HG03571 (cell line): ENCODE measurements around the gene IGSF8.

Experiments
- ATAC-seq: cut with Tn5 transposase; IDR thresholded peaks from one replicate; pipeline ENCODE4 v1.9.1; 2021; ENCODE audit not compliant: unreplicated experiment

IGSF8 gene

DNA sequence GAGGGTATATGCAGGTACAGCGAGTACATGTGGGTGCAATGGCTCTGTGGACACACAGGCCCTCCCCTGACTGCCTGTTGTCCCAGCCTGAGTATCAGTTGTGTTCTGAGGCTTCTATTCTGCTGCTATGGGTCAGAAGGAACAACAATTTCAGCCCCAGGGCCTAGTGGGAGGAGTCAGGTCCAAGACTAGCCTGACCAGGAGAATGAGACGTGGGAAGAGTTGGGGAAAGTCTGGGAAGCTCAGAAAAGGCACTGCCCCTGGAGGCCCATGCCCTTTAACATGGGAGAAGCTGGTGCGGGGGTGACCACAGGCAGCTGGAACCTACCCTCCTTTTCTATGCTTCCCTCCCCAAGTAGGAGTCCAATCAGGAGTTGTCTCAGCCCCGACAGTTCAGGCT is 7.7 kb downstream of the IGSF8 start:
- ATAC-seq, result no peak

DNA sequence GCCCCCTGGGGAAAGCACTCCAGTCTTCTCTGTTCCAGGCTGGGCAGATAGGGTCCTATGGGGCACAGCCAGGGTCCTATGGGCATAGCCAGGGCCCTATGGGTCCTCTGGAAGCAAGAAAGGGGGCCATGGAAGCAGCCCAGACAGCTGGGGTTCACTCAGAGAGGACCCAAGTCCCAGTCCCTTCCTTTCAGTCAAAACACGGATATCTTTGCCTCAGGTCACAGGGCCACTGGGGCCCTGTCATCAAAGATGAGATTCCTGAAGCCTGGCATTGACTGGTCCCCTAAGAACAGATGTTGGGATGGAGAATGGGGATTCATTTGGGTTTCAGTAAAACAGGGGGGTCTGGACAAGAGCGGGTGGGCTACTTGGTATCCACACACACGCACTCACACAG is 8.5 kb downstream of the IGSF8 start:
- ATAC-seq, result no peak

DNA sequence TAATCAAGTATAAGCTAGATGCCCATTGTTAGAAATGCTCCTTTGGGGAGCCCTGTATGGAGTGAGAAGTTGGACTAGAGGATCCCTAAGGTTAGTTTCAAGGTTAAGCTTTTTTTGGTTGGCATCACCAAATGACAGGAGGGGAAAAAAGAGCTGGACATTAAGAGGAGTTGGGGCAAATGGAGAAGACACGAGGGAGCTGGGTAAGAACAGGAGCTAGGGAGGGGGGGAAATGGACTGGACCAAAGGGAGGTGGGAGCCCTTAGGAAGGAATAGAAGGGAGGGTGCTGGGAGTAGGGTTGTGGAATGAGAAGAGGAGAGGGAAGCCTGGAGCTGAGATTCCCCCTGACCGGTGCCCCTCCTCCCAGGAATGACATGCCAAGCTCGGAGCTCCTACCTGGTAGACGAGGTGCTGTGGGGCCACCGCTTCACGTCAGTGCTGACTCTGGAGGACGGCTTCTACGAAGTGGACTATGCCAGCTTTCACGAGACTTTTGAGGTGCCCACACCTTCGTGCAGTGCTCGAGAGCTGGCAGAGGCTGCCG is 11.2 kb downstream of the IGSF8 start:
- no peak for ATAC-seq

DNA sequence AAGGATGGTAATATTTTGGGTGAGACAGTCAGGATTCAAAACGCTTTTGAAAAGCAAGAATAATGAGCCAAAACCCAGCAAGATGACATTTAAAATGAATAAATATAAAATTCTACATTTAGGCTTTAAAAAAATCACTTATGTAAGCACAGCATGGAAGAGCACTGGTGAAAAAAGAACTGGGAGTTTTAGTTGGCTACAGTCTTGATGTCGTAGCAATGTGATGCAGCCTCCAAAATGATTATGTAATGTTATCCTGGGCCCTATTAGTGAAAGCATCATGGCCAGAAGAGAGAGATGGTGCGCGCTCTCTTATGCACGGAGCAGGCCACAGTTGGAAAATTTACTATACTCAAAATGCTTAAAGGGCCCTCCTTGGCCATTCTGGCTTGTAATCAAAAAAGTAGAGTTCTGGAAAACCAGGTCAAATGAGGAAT is 11.9 kb downstream of the IGSF8 start:
- ATAC-seq, result no peak

DNA sequence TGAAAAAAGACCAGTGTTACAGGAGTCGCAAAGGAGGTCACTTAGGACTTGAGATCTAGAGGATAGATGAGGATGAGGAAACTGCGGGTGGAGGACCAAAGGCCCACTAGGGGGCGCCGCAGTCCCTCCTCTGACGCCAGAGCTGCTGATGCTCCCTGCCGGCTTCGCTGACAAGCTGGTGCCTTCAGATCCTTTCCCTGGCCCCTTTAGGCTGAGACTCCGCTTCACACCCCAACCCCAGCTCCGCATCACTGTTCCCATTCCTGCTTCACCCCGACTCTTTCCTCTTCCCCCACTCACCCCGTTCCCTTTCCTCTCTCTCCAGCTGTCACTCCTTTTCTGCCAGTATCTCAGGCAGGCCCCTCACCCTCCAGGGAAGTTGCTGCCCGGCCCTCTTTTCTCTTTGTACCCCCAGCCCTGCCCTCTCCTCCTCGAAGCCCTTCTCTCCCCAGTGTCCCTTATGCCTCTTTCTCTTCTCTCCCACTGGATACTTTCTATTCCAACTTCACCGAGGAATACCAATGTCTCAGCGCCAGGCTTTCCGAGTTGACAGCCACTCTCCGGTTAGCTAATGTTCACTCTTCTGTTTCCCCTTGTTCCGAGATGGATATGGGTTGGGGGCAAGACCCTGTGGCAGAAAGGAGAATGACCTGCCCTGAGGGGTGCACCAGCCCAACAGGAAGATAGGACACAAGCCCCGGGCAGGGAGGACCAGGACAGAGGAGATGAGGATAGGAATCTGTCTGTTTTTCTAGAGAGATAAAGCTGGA is 12.5 kb downstream of the IGSF8 start:
- no peak for ATAC-seq

DNA sequence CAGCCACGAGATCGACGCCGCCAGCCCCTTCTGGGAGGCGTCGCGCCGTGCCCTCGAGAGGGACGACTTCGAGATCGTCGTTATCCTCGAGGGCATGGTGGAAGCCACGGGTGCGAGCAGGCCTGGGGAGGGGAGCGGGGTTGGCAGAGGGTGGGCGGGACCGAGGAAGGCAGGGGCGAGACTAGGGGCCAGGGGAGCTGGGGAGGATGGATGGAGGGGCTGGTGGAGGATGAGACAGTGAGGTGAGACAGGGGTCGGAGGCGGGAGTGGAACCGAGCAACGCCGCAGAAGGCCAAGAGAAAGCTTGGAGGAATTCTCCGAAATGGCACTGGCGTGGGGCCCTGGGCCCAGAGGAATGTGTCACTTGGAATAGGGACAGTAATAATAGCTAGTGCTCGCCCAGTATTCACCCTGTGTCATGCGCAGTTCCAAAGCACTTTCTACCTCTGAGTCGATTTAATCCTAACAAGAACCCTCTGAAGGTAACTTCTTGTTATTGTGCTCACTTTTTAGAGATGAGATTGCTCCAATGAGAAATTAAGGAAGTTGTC is 13.6 kb downstream of the IGSF8 start:
- no peak for ATAC-seq

DNA sequence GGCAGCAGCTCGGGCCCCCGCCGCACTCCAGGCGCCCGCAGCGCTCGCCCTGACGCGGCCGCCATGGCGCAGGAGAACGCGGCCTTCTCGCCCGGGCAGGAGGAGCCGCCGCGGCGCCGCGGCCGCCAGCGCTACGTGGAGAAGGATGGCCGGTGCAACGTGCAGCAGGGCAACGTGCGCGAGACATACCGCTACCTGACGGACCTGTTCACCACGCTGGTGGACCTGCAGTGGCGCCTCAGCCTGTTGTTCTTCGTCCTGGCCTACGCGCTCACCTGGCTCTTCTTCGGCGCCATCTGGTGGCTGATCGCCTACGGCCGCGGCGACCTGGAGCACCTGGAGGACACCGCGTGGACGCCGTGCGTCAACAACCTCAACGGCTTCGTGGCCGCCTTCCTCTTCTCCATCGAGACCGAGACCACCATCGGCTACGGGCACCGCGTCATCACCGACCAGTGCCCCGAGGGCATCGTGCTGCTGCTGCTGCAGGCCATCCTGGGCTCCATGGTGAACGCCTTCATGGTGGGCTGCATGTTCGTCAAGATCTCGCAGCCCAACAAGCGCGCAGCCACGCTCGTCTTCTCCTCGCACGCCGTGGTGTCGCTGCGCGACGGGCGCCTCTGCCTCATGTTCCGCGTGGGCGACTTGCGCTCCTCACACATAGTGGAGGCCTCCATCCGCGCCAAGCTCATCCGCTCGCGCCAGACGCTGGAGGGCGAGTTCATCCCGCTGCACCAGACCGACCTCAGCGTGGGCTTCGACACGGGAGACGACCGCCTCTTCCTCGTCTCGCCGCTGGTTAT is 14.2 kb downstream of the IGSF8 start:
- no peak for ATAC-seq

DNA sequence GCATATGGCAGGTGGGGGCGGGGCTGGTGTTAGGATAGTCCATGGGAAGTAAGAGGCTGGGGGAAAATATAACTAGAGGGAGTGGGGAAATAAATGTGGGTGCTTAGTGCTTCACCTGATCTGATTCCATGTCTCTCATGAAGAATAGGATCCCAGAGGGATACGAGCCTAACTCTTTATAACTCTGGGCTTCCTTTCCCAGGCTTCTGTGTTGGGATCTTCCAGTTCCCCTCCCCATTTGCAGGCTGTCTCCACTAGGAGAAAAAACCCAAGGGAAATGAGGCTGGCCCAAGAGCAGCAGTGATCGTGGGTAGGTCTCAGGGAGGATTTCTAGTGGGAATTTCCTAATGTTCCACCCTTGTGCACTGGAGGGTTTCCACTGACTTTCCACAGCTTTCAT is 15.5 kb downstream of the IGSF8 start:
- ATAC-seq, result no peak

DNA sequence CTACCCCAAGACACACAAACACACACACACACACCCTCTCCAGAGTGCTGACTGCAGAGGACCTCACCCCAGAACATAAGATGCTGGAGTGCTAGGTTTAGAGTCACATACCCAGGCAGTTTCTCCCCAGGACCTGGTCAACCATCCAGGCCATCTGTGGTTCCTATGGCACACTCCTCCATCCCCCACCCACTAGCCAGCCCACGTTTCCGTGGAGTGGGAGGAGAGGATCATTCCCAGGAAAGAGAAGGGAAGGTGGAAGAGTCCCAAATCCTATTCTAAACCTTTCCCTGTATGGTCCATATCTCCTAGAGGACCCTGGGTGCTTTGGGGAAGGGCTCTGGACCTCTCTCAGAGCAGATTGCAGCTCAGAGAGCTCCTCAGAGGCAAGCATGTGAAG is 15.9 kb downstream of the IGSF8 start:
- ATAC-seq, result no peak

DNA sequence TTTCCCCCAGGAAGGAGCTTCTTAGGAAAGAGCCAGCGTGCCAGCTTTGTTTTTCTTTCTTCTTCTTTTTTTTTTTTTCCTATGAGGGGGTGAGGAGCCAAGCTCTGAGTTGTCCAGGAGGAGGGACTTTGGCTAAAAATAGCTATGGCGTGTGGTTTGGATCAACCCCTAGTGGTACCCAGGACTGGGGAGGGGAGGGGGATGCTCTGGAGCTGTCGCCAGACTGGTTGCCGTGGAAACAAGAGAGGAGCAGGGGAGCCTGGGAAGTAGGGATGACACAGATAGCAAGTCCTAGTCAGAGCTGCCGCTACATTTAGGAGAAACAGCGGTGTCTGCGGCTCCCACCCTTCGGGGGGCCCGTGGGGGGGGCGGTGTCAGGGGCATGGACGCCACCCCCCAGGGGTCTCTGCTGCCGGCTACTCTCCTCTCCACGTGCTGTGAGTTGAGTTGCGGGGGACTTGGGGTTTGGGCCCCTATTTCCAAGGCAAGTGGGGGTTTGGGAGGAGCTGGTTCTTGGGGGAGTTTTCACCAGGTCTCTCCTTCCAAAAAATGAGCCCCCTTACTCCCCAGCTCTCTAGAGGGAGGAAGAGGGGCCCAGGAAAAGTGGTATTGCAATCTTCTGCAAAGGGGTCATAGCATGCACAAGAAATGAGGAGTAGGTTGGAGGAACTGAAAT is 17.0 kb downstream of the IGSF8 start, which contains the start of gene KCNJ9:
Gene KCNJ9, plus strand, starts transcription at position 278 of the 676 bp plus-strand sequence. CDS start 2,493 bp downstream, outside the sequence.
- ATAC-seq, result no peak

DNA sequence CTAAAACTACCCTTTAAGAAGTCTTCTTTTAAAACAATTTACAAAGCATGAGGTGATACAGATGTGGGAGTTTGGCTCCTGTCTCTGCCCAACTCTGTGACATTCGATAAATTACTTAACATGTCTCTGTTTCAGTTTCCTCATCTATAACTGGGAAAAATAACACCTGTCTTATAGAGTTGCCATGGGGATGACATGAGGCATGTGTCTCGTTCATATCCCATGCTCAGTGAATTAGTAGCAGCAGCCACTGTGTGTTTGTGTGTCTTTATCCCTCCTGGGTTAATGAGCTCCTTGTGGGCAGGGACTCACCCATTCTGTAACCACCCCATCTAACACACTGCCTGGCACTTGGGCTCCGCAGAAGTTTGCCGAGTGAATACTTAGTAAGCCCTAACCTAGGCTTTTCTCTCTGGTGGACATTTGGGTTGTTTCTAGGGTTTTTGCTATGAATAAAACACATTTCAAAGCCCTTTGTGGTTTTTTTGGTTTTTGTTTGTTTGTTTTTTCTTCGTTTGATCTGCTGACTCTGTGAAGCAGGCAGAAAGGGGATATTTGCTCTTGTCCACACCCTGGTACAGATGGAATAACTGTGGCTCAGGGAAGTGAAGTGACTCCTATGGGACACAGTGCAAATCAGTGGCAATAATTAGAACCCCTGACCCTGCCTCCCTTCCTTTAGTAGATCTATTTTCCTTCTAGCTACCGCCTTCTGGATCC is 17.9 kb downstream of the IGSF8 start:
- no peak for ATAC-seq

DNA sequence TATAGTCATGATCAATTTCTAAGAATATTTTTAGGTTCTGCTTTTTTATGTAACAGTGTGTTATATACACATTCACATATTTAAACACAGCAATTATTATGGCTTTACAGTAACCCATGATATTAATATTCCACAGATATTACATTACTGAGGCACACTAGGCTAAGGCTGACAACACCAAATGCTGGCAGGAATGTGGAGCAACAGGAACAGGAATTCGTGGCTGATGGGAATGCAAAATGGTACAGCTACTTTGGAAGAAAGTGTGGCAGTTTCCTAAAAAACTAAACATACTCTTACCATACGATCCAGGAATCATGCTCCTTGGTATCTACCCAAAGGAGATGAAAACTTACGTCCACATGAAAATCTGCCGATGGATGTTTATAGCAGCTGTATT is 19.0 kb downstream of the IGSF8 start:
- ATAC-seq, result no peak

DNA sequence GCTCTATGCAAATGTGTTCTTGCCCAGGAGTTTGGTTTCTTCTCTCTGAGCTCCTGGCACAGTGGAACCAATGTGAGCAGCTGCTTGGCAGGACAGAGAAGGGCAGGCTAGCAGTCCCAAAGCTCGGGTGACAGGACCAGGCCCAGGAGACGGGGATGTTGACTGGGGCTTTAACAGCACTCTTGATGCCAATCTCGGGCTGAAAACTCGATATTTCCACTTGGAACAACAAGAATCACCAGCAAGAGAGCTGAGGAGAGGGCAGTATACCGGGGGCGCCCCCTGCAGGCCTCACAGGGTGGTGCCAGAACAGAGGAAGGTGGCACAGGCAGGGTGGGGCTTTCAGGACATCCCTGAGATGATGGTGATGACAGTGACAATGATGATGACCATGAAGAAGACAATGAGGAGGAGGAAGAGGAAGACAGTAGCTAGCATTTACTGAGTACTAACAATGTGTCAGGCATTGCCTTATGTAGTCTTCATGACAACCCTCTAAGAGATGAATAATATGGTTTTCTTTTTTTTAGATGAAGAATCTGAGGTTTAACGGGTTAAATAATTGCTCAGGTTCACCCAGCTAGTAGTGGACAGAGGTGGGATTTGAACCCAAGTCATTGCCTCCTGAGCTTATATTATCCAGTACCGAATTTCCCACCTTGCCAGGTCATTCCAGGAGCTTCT is 19.8 kb downstream of the IGSF8 start:
- no peak for ATAC-seq

DNA sequence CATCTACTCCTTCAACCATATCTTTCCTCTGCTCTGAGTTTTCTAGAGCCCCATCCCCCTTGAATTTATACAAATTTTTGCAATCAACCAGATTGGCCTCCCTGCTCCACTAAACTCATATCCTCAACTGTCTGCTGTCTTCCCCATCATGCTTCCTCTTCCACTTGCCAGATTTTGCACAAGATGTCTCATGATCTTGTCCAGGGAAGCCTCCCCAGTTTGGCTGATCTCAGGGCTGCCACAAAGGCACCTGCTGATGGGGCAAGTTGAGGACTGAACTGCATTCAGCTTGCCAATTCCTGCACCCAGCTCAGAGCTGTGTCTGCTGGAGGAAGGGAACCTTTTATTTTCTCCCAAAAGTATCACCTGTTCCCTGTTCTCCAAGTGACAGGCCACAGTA is 20.9 kb downstream of the IGSF8 start:
- ATAC-seq, result no peak

DNA sequence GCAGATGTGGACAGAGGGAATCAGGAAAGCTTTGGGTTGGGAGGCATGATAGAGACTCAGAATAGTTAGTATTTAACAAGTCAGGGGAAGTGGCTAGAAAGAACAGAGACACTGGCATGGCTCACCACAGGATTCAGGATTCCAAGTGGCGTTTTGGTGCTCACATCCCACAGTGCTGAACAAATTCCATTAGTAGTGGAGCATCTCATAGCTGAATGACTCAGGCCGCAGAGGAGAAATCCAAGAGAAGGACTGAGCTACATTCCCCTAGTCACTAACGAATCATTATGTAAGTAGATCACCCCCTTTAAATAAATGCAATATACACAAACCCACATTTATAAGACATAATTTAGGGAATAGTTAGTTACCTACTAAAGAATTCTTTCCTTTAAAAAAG is 22.1 kb downstream of the IGSF8 start:
- ATAC-seq, result no peak

DNA sequence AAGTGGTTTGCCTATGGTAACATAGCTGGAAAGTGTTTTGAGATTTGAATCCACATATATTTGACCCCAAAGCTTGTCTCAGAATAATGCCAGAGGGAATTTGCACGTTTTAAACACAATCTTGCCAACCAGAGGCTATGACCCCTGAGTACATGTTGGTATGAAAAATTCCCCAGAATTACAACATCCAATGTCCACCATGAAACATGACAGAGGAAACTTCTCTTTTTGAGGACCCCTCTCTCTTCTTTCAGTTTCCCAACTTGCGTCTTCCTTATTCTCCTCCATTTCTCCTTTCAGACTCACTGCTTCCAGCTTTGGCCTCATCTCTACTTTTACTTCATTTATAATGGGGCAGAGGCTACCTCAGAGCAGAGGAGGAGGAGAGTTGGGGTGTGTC is 22.6 kb downstream of the IGSF8 start:
- no peak for ATAC-seq

DNA sequence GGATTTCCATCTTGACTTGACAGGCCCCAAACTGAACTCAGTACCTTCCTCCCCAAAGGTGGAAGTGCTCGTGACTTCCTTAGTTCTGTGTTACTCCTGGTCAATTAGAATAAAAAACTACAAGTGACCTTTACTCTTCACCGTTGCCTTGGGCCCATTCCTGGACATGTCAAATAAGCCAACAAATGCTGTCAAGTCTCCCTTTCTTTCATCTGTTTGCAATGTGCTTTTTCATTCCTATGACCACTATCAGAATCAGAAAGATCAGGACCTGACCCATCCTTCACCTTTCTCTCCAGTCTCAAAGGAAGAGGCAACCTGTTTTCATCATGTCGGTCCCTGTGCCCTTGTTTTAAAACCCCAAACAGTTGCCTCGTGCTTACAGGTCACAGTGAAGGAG is 23.6 kb downstream of the IGSF8 start:
- ATAC-seq, result no peak

DNA sequence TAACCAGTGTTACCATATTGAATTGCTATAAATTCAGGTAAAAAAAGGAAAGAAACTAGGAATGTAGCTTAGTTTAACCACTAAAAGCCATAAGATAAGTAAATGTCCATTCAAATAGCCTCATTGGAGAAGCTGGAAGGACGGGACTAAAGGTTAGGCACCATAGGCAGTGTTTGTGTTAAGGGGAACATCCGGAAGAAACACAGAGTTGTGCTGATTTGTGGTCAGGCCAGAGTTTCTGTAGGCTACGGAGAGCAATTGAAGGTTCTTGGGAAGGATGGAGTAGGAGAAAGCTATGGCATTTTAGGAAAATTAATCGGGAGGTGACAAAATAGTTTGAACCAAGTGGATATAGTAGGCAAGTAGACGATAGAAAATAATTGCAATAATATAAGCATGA is 27.1 kb downstream of the IGSF8 start:
- no peak for ATAC-seq

DNA sequence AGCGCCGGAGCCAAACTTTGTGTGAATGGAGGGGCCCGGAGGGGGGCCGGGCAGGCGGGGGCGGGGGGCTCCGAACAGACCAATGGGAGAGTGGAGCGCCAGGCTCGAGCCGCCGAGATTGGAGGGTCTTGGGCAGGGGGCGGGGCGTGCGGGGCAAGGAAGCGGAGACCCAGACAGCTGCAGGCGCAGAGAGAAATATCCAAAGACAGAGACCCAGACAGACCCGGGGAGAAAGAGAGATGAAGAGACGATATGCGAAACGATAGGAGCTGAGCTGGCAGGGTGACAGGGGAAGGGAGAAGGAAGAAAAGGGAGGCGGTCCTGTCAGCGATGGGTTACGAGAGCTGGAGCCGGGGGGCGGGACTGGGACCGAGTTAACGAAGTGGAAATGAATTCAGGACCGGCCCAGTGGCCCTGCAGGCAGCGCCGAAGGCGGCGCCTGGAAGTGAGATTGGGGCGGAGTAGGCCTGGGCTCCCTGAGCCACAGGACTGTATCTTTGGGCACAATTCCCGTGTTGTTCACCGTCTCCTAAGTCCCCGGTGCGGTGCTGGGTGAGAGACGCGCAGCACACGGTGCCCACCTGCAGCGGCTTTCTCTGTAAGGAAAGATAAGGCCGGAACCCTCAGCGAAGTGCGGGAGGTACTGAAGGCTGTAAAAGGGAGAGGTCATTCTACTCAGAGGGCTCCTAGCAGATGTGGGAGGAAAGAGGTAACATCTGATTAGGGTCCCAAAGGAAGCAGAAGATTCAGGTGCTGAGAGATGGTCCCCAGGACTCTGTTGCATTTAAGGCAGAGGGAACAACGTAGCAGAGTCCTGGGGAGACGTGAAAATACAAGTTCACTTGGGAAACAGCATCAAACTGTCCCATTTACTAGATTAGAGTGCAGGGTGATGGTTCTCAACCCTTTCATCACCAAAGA is 27.9 kb downstream of the IGSF8 start:
- ATAC-seq, result no peak
